IPS DF 6.9 (cell line): ENCODE data around the gene KMT2A.
"Not testable (repeated sequence)": the region's sequence is repeated elsewhere in the genome, so short reads cannot be mapped to it uniquely, and the experiment has no call there.

Experiments used
- DNase-seq: peaks from one replicate; pipeline ENCODE4 v3.0.0-alpha.2; 2013; ENCODE audit warnings: low read depth, low spot score
- H3K27ac ChIP-seq: one replicate; pipeline ENCODE4 v1.5.1; 2013; ENCODE audit warnings: low read length, control low read depth
- H3K27me3 ChIP-seq: 2 replicates; pipeline ENCODE4 v1.6.1; 2013; ENCODE audit warnings: mild to moderate bottlenecking, low read length; ENCODE audit not compliant: control insufficient read depth, insufficient read depth
- H3K36me3 ChIP-seq: 2 replicates; pipeline ENCODE4 v1.6.1; 2013; ENCODE audit warnings: low read length; ENCODE audit not compliant: control insufficient read depth, insufficient read depth
- H3K4me1 ChIP-seq: 2 replicates; pipeline ENCODE4 v1.6.1; 2013; ENCODE audit warnings: low read length; ENCODE audit not compliant: control insufficient read depth, insufficient read depth
- H3K4me3 ChIP-seq: 2 replicates; pipeline ENCODE4 v1.5.1; 2013; ENCODE audit warnings: mild to moderate bottlenecking, low read length
- H3K9me3 ChIP-seq: 2 replicates; pipeline ENCODE4 v1.6.1; 2013; ENCODE audit warnings: low read length, inconsistent platforms; ENCODE audit not compliant: control insufficient read depth, insufficient read depth
- WGBS: extraction: QIAGEN DNeasy Blood & Tissue Kit; methylation state at CpG from one replicate; pipeline ENCODE4 v1.1.7; 2013; ENCODE audit warnings: mixed read lengths, missing lambda C conversion rate; ENCODE audit not compliant: insufficient read length, insufficient coverage; 5-methylcytosine and 5-hydroxymethylcytosine counted together

Gene KMT2A

GRCh38 chr11:118435893-118436624 is at the start of gene KMT2A:
Gene KMT2A (plus strand): TSS chr11:118436492. CDS start chr11:118436513, 21 bp downstream.
- Histone ChIP-seq H3K36me3 (no peaks in the 10 kb centered on the region), H3K27me3 (no peaks in the 10 kb centered on the region), H3K4me1 (no peaks in the 10 kb centered on the region), H3K9me3 (no peaks in the 10 kb centered on the region), H3K27ac (peak within 1 kb of the TSS; percentile 14), H3K4me3 (peak within 1 kb of the TSS; percentile 99)
- WGBS = no CpG with 5 or more reads among the region's 83 CpGs
- DNase-seq = peak; percentile 79

- no peaks in the 10 kb centered on the region for H3K9me3 ChIP-seq
- no peak for DNase-seq
- H3K4me1 ChIP-seq = no peaks in the 10 kb centered on the region
- WGBS = no CpG with 5 or more reads among the region's 6 CpGs
- 0 out of 2 replicates have a peak, but pooled peaks cover 2% of the 10 kb centered on the region for H3K36me3 ChIP-seq
- no peaks in the 10 kb centered on the region for H3K27me3 ChIP-seq
- no peak overlapping the region for H3K4me3 ChIP-seq
- no peak overlapping the region for H3K27ac ChIP-seq
Measured at GRCh38 chr11:118396097-118396501, 40.2 kb upstream of the KMT2A start.

GRCh38 chr11:118397448-118397847 is 38.8 kb upstream of the KMT2A start:
- H3K4me1 ChIP-seq = no peaks in the 10 kb centered on the region
- no peak overlapping the region for H3K27ac ChIP-seq

GRCh38 chr11:118398791-118399559 is 37.3 kb upstream of the KMT2A start:
- Histone ChIP-seq H3K36me3 (0 out of 2 replicates have a peak, but pooled peaks cover 2% of the 10 kb centered on the region), H3K27me3 (no peaks in the 10 kb centered on the region), H3K27ac (no peak overlapping the region), H3K9me3 (no peaks in the 10 kb centered on the region), H3K4me1 (no peaks in the 10 kb centered on the region), H3K4me3 (no peak overlapping the region)
- no CpG with 5 or more reads among the region's 3 CpGs for WGBS
- no peak for DNase-seq

More at GRCh38 chr11:118397448-118397847, 38.8 kb upstream of the KMT2A start:
- H3K36me3 ChIP-seq = 0 out of 2 replicates have a peak, but pooled peaks cover 2% of the 10 kb centered on the region
- no peaks in the 10 kb centered on the region for H3K27me3 ChIP-seq
- H3K4me3 ChIP-seq = no peak overlapping the region
- no peak for DNase-seq
- no peaks in the 10 kb centered on the region for H3K9me3 ChIP-seq

GRCh38 chr11:118401151-118401879 is 35.0 kb upstream of the KMT2A start, which contains the start of gene ATP5MG:
Gene ATP5MG (plus strand): TSS chr11:118401606. CDS start chr11:118401666, 60 bp downstream.
- H3K27ac ChIP-seq = no peak within 1 kb of the TSS
- H3K4me3 ChIP-seq = peak within 1 kb of the TSS; percentile 79
- H3K27me3 ChIP-seq = no peaks in the 10 kb centered on the region
- DNase-seq = peak; percentile 79
- no peaks in the 10 kb centered on the region for H3K4me1 ChIP-seq
- no peaks in the 10 kb centered on the region for H3K36me3 ChIP-seq
- H3K9me3 ChIP-seq = no peaks in the 10 kb centered on the region
- WGBS = no CpG with 5 or more reads among the region's 51 CpGs

- Histone ChIP-seq H3K4me3 (peak overlapping the region; percentile 79), H3K27me3 (no peaks in the 10 kb centered on the region), H3K36me3 (peaks cover 5% of the 10 kb centered on the region; the same call in 1 of the 2 replicates), H3K4me1 (no peaks in the 10 kb centered on the region), H3K27ac (no peak overlapping the region), H3K9me3 (no peaks in the 10 kb centered on the region)
- WGBS = no CpG with 5 or more reads among the region's 22 CpGs
- DNase-seq = no peak
Measured at GRCh38 chr11:118401880-118402590, 34.3 kb upstream of the KMT2A start.

GRCh38 chr11:118402594-118402993 is 33.7 kb upstream of the KMT2A start:
- not testable (repeated sequence) for H3K4me1 ChIP-seq, H3K27ac ChIP-seq

GRCh38 chr11:118406599-118407166 is 29.6 kb upstream of the KMT2A start:
- H3K36me3 ChIP-seq = peaks cover 7% of the 10 kb centered on the region; the same call in 1 of the 2 replicates
- H3K4me1 ChIP-seq = no peaks in the 10 kb centered on the region
- no peak overlapping the region for H3K4me3 ChIP-seq
- no peak overlapping the region for H3K27ac ChIP-seq
- DNase-seq = no peak
- no CpG with 5 or more reads among the region's 7 CpGs for WGBS
- H3K9me3 ChIP-seq = no peaks in the 10 kb centered on the region
- H3K27me3 ChIP-seq = no peaks in the 10 kb centered on the region

More at GRCh38 chr11:118402594-118402993, 33.7 kb upstream of the KMT2A start:
- not testable (repeated sequence) for H3K36me3 ChIP-seq, DNase-seq, H3K9me3 ChIP-seq, H3K27me3 ChIP-seq, H3K4me3 ChIP-seq
- no CpG with 5 or more reads among the region's 7 CpGs for WGBS

- DNase-seq = no peak
- WGBS = no CpG with 5 or more reads among the region's 7 CpGs
- peaks cover 7% of the 10 kb centered on the region; the same call in 1 of the 2 replicates for H3K36me3 ChIP-seq
- H3K4me3 ChIP-seq = no peak overlapping the region
- H3K27ac ChIP-seq = no peak overlapping the region
- no peaks in the 10 kb centered on the region for H3K9me3 ChIP-seq
- H3K27me3 ChIP-seq = no peaks in the 10 kb centered on the region
- no peaks in the 10 kb centered on the region for H3K4me1 ChIP-seq
Measured at GRCh38 chr11:118410055-118410745, 26.1 kb upstream of the KMT2A start.
